Spleen (tissue), 11 donors: Measurements from ENCODE around the gene AP1B1. TPM values are rescaled to one million over a fixed set of nuclear protein-coding genes. Genes with fewer than 3 reads are reported as not detected.
A peak's percentile ranks its signal among the peaks of the same experiment; 100 is the strongest.
"Not testable (repeated sequence)": the region's sequence is repeated elsewhere in the genome, so short reads cannot be mapped to it uniquely, and the experiment has no call there.

Source experiments
- DNase-seq: peaks from one replicate; pipeline ENCODE4 v3.0.0-alpha.2; 2020
- H3K27ac ChIP-seq, 8 donors: fragments of 200-600 bp; sonication (generic) in 7 of 8; 1 replicate in 4 of 8; 2 replicates in 4 of 8; pipeline versions ENCODE4 v1.5.0 to v1.8.0; 2016 to 2021; ENCODE audit warnings: inconsistent platforms in 4 of 8, mild to moderate bottlenecking in 4 of 8, moderate library complexity in 1 of 8
- H3K27me3 ChIP-seq, 7 donors: fragments of 200-600 bp; sonication (generic) in 6 of 7; replicated peaks in 1 of 7; 1 replicate in 4 of 7; 2 replicates in 3 of 7; pipeline versions ENCODE4 v1.5.0 to v1.8.0; 2016 to 2021; ENCODE audit warnings: inconsistent platforms in 3 of 7, mild to moderate bottlenecking in 1 of 7
- H3K36me3 ChIP-seq, 6 donors: fragments of 200-600 bp; sonication (generic) in 5 of 6; 1 replicate in 4 of 6; 2 replicates in 2 of 6; pipeline versions ENCODE4 v1.5.0 to v1.8.0; 2016 to 2021; ENCODE audit warnings: inconsistent platforms in 2 of 6
- H3K4me1 ChIP-seq, 6 donors: fragments of 200-600 bp; sonication (generic) in 5 of 6; 1 replicate in 3 of 6; 2 replicates in 3 of 6; pipeline versions ENCODE4 v1.5.0 to v1.8.0; 2016 to 2021; ENCODE audit warnings: inconsistent platforms in 3 of 6
- H3K4me3 ChIP-seq, 8 donors: fragments of 200-600 bp; sonication (generic) in 7 of 8; 1 replicate in 4 of 8; 2 replicates in 4 of 8; pipeline versions ENCODE4 v1.5.0 to v1.8.0; 2016 to 2021; ENCODE audit warnings: inconsistent platforms in 4 of 8, mild to moderate bottlenecking in 4 of 8, moderate library complexity in 2 of 8
- H3K9me3 ChIP-seq, 8 donors: fragments of 200-600 bp; sonication (generic) in 7 of 8; 1 replicate in 4 of 8; 2 replicates in 4 of 8; pipeline versions ENCODE4 v1.5.0 to v1.8.0; 2016 to 2021; ENCODE audit warnings: inconsistent platforms in 4 of 8
- POLR2A ChIP-seq, 3 donors: fragments of 450-650 bp; IDR thresholded peaks; one replicate each; pipeline ENCODE4 v1.5.1; 2017; ENCODE audit warnings: antibody characterized with exemption in 3 of 3, mild to moderate bottlenecking in 1 of 3
- POLR2AphosphoS5 ChIP-seq, 3 donors: sonication (generic); formaldehyde crosslinking; IDR thresholded peaks; one replicate each; pipeline ENCODE4 v1.5.1; 2017; ENCODE audit warnings: antibody characterized with exemption in 3 of 3
- WGBS, 5 donors: extraction: QIAGEN DNeasy Blood & Tissue Kit in 3 of 5; methylation state at CpG; one replicate each; pipeline versions ENCODE4 v1.1.5 to v1.1.7; 2013 to 2018; 5-methylcytosine and 5-hydroxymethylcytosine counted together
- intact Hi-C: fragments of 100-400 bp; cut with DNase I; formaldehyde crosslinking; loops from one replicate; pipeline ENCODE4 v1.15.0; 2023; ENCODE audit warnings: low total_unique reads
- polyA plus RNA-seq, 3 donors: library from polyadenylated mRNA; stranded (reverse); fragments of 200-250 nt; gene quantifications; one replicate each; pipeline ENCODE4 v1.2.1, GENCODE V29; 2013
- total RNA-seq, 7 donors: library from RNA; depleted of rRNA in 3 of 7; stranded (reverse); fragments of >200 nt in 3 of 7; fragmentation: NEBNext Ultra II Directional in 4 of 7; extraction: Animal tissue kit (Norgen Biotek cat#: 25700) in 4 of 7; gene quantifications; one replicate each; pipeline versions ENCODE4 v1.1.0 to v1.2.1, GENCODE V29; 2016 to 2021
- TF ChIP-seq, protein P1 (sequence below), 11 experiments: fragments of 200-600 bp in 7 of 11; fragments of 450-650 bp in 4 of 11; sonication (generic) in 4 of 11; IDR thresholded peaks in 8 of 11; conservative IDR thresholded peaks in 3 of 11; 1 replicate in 7 of 11; 2 replicates in 4 of 11; pipeline versions ENCODE4 v1.4.0 to v1.8.0; 2016 to 2021; ENCODE audit warnings: antibody characterized with exemption in 11 of 11, inconsistent platforms in 4 of 11, mild to moderate bottlenecking in 1 of 11
- donor health status: healthy with polysubstance abuse.
- donor health status: DM: no; HTN: no; CAD: no; lungs with moderate emphysema.
- donor health status: DM: no; HTN: no; CAD: no.
- donor health status: Bipolar disorder and iron deficiency.
- donor health status: healthy.
- donor health status: DM: no; HTN: no; CAD: no.
- donor health status: DM: yes; HTN: yes; CAD: no.

The AP1B1 gene
- total and polyA plus RNA-seq, 10 donors = 43.3 to 150 (median 110) TPM

DNA sequence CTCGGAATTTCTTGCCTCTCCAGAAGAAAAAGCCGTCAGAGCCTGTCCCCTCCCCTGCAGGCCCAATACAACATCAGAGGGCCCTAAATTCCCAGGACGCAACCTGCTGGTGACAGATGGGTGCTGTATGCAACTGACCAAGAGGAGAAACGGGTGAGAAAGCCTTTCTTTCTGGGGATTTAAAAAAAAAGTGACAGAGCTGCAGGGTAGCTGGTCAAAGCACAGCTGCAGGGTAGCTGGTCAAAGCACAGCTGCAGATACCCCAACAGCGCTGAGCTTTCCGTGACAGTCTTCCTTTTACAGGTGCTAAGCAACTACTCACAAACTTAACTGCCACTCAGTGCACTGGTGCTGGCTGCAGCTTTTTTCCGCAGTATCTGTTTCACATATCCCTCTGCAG lies 17.8 kb downstream of the AP1B1 start:
- TF ChIP-seq POLR2AphosphoS5 (IDR thresholded peaks at IDR 0.05) (no peak), POLR2A (IDR thresholded peaks at IDR 0.05) (no peak)
- TF ChIP-seq, protein P1, sequence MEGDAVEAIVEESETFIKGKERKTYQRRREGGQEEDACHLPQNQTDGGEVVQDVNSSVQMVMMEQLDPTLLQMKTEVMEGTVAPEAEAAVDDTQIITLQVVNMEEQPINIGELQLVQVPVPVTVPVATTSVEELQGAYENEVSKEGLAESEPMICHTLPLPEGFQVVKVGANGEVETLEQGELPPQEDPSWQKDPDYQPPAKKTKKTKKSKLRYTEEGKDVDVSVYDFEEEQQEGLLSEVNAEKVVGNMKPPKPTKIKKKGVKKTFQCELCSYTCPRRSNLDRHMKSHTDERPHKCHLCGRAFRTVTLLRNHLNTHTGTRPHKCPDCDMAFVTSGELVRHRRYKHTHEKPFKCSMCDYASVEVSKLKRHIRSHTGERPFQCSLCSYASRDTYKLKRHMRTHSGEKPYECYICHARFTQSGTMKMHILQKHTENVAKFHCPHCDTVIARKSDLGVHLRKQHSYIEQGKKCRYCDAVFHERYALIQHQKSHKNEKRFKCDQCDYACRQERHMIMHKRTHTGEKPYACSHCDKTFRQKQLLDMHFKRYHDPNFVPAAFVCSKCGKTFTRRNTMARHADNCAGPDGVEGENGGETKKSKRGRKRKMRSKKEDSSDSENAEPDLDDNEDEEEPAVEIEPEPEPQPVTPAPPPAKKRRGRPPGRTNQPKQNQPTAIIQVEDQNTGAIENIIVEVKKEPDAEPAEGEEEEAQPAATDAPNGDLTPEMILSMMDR (IDR thresholded peaks at IDR 0.05 in 8 of 11, conservative IDR thresholded peaks at IDR 0.05 in 3 of 11) = no peak
- Histone ChIP-seq H3K36me3 (peaks cover 0 to 82% (median 14%) of the 10 kb centered on the region in 6 donors), H3K4me1 (peaks cover 23 to 90% (median 57%) of the 10 kb centered on the region in 6 donors), H3K4me3 (no peak overlapping the region), H3K9me3 (no peaks in the 10 kb centered on the region), H3K27me3 (no peaks in the 10 kb centered on the region), H3K27ac (no peak overlapping the region)
- WGBS, 5 donors = 61 to 69% (median 63%) methylated on average over 7 of the region's 7 CpGs
- DNase-seq = peak; percentile 48
- intact Hi-C loops = no loop called here

DNA sequence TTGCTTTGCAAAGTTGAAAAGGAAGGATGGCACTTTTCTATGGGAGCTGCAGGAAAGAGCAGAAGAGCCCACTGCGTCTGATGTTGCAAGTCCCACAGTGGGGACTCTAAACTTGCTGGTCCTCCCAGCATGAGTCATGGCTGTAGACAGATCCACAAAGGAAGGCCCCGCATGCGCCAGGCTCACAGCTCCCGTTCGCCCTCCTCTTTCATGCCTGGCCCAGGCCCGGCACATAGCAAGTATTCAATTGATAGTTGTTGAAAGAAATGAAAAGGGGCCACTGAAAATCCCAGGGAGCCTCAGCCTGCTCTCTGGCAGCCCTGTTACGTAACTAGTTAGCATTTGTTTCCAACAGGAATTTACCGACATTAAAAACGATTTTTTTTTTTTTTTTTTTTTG lies 18.9 kb downstream of the AP1B1 start:
- no peaks in the 10 kb centered on the region for H3K27me3 ChIP-seq
- TF ChIP-seq, protein P1 (IDR thresholded peaks at IDR 0.05 in 8 of 11, conservative IDR thresholded peaks at IDR 0.05 in 3 of 11) = no peak
- peak in 1 of 3 donors; percentile 24 for TF ChIP-seq POLR2AphosphoS5 (IDR thresholded peaks at IDR 0.05)
- no peak overlapping the region for H3K4me3 ChIP-seq
- peaks cover 30 to 92% (median 63%) of the 10 kb centered on the region in 6 donors for H3K4me1 ChIP-seq
- H3K36me3 ChIP-seq = peaks cover 0 to 81% (median 12%) of the 10 kb centered on the region in 6 donors
- no peaks in the 10 kb centered on the region for H3K9me3 ChIP-seq
- peak overlapping the region in 6 of 8 donors; percentile 27 to 51 (median 42) for H3K27ac ChIP-seq
- whole genome bisulfite sequencing, 5 donors = 37 to 60% (median 48%) methylated on average over 8 to 9 of the region's 9 CpGs
- intact Hi-C loops = no loop called here
- peak; percentile 76 for DNase-seq

DNA sequence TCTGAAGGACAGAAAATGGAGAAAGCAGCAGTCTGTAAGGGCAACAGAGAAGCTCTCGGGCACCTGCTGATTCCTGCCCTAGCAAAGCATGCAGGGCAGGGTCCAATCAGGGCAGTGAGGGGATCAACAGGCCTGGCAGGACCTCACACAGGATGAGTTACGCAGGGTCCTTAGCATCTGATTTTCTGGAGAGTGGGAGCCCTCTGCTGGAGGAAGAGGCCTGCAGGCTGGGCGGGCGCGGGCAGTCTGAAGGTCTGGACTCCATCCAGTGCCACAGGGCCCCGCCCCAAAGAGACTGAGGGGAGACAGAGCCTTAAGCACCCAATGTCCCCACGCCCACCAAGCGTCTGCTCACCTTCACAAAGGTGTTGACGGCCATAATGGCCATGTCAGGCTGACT lies 28.9 kb downstream of the AP1B1 start:
- intact Hi-C loops = no loop called here
- peak; percentile 79 for DNase-seq
- TF ChIP-seq, protein P1 (IDR thresholded peaks at IDR 0.05 in 8 of 11, conservative IDR thresholded peaks at IDR 0.05 in 3 of 11) = peak in 10 of 11 experiments; percentile 9 to 79 (median 64)
- no peak for TF ChIP-seq POLR2A (IDR thresholded peaks at IDR 0.05)
- TF ChIP-seq POLR2AphosphoS5 (IDR thresholded peaks at IDR 0.05) = peak; percentile 55 to 68 (median 60)
- no peaks in the 10 kb centered on the region for H3K27me3 ChIP-seq
- peaks cover 9 to 27% (median 22%) of the 10 kb centered on the region in 6 donors for H3K4me1 ChIP-seq
- H3K4me3 ChIP-seq = no peak overlapping the region
- no peaks in the 10 kb centered on the region for H3K9me3 ChIP-seq
- H3K36me3 ChIP-seq = peaks cover 11 to 91% (median 62%) of the 10 kb centered on the region in 6 donors
- WGBS, 5 donors = 61 to 71% (median 69%) methylated on average over 5 to 9 of the region's 9 CpGs
- H3K27ac ChIP-seq = peak overlapping the region in 3 of 8 donors; percentile 1 to 54 (median 25)

DNA sequence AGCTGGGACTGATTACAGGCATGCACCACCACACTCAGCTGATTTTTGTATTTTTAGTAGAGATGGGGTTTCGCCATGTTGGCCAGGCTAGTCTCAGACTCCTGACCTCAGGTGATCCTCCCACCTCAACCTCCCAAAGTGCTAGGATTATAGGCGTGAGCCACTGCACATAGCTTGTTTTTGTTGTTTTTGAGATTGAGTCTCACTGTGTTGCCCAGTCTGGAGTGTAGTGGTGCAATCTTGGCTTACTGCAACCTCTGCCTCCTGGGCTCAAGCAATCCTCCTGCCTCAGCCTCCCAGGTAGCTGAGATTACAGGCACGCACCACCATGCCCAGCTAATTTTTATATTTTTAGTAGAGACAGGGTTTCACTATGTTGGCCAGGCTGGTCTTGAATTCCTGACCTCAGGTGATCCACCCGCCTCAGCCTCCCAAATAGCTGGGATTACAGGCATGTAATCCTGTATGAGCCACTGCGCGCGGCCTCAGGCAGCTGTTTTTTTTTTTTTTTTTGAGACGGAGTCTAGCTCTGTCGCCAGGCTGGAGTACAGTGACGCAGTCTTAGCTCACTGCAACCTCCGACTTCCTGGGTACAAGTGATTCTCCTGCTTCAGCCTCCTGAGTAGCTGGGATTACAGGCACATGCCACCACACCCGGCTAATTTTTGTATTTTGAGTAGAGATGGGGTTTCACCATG lies 31.0 kb downstream of the AP1B1 start:
- H3K4me3 ChIP-seq, H3K27me3 ChIP-seq, H3K9me3 ChIP-seq, H3K27ac ChIP-seq, intact Hi-C loops: not testable (repeated sequence)
- H3K36me3 ChIP-seq = peaks cover 11 to 97% (median 82%) of the 10 kb centered on the region in 6 donors
- WGBS, 5 donors = 93 to 97% (median 95%) methylated on average over 12 of the region's 12 CpGs
- H3K4me1 ChIP-seq = peaks cover 0 to 13% (median 8%) of the 10 kb centered on the region in 6 donors
- peak; percentile 10 for DNase-seq
